HG02588 (cell line): Measurements from ENCODE around the gene FIS1.
"Not testable (repeated sequence)": the region's sequence is repeated elsewhere in the genome, so short reads cannot be mapped to it uniquely, and the experiment has no call there.

Source experiments
- ATAC-seq: cut with Tn5 transposase; IDR thresholded peaks from one replicate; pipeline ENCODE4 v1.9.1; 2021; ENCODE audit warnings: mild to moderate bottlenecking, moderate library complexity; ENCODE audit not compliant: unreplicated experiment

FIS1 gene

GRCh38 chr7:101258243-101258731 lies 13.4 kb upstream of the FIS1 start:
- ATAC-seq = no peak

GRCh38 chr7:101255796-101256195 lies 10.9 kb upstream of the FIS1 start:
- no peak for ATAC-seq

GRCh38 chr7:101253199-101253598 lies 8.3 kb upstream of the FIS1 start:
- not testable (repeated sequence) for ATAC-seq

GRCh38 chr7:101251871-101252659 lies 7.2 kb upstream of the FIS1 start:
- peak; percentile 96 for ATAC-seq

- no peak for ATAC-seq
Observed at GRCh38 chr7:101250324-101250723, 5.4 kb upstream of the FIS1 start.

- no peak for ATAC-seq
Observed at GRCh38 chr7:101248276-101248675, 3.4 kb upstream of the FIS1 start.

GRCh38 chr7:101245147-101245668 lies 327 bp upstream of the FIS1 start:
- ATAC-seq = no peak

- no peak for ATAC-seq
Observed at GRCh38 chr7:101243646-101244374, 1.1 kb downstream of the FIS1 start.

- ATAC-seq = no peak
Observed at GRCh38 chr7:101241443-101242349, 3.2 kb downstream of the FIS1 start.

- no peak for ATAC-seq
Observed at GRCh38 chr7:101241015-101241363, 3.9 kb downstream of the FIS1 start.

- ATAC-seq = no peak
Observed at GRCh38 chr7:101240226-101241014, 4.5 kb downstream of the FIS1 start.

- ATAC-seq = no peak
Observed at GRCh38 chr7:101239951-101240220, 5.0 kb downstream of the FIS1 start.

- ATAC-seq = no peak
Observed at GRCh38 chr7:101239191-101239950, 5.5 kb downstream of the FIS1 start.

GRCh38 chr7:101238226-101239182 lies 6.4 kb downstream of the FIS1 start:
- ATAC-seq = no peak

GRCh38 chr7:101237206-101238067 lies 7.4 kb downstream of the FIS1 start, which contains the start of gene CLDN15:
Gene CLDN15, minus strand, starts transcription at chr7:101237802. Its CDS starts 221 bp downstream, at chr7:101237581.
- no peak for ATAC-seq

GRCh38 chr7:101236292-101236835 lies 8.5 kb downstream of the FIS1 start:
- ATAC-seq = no peak

GRCh38 chr7:101235522-101235921 lies 9.4 kb downstream of the FIS1 start:
- ATAC-seq = no peak
